Activated naive CD4-positive, alpha-beta T cell treated with anti-CD3 and anti-CD28 coated beads, Interleukin-2, amount 10 ng/mL, durations not matched to agents 7 days and 5 days (primary cell): Measurements from ENCODE around the gene GIMAP1.
A peak's percentile ranks its signal among the peaks of the same experiment; 100 is the strongest.

Source experiments
- CTCF ChIA-PET: fragments of 350-600 bp; sonication (Branson Sonifier 250); formaldehyde crosslinking; loops from one replicate; lab custom pipeline; 2021; ENCODE audit warnings: antibody characterized with exemption; lab: Charles Lee
- DNase-seq: peaks from one replicate; pipeline ENCODE4 v3.0.0-alpha.2; 2020
- H3K27ac Mint-ChIP-seq: one replicate; pipeline ENCODE4 v1.8.0; 2021; ENCODE audit warnings: mild to moderate bottlenecking, moderate library complexity, mixed read lengths
- H3K27me3 Mint-ChIP-seq: one replicate; pipeline ENCODE4 v1.8.0; 2021; ENCODE audit warnings: mild to moderate bottlenecking, mixed read lengths
- H3K36me3 Mint-ChIP-seq: one replicate; pipeline ENCODE4 v1.8.0; 2021; ENCODE audit warnings: mixed read lengths
- H3K4me1 Mint-ChIP-seq: one replicate; pipeline ENCODE4 v1.8.0; 2021; ENCODE audit warnings: mixed read lengths
- H3K4me3 Mint-ChIP-seq: one replicate; pipeline ENCODE4 v1.8.0; 2021; ENCODE audit warnings: mild to moderate bottlenecking, moderate library complexity, mixed read lengths
- H3K9me3 Mint-ChIP-seq: one replicate; pipeline ENCODE4 v1.8.0; 2021; ENCODE audit warnings: mixed read lengths

Gene GIMAP1

GRCh38 chr7:150731916-150732315 is 15.5 kb downstream of the GIMAP1 start:
- CTCF ChIA-PET, result interaction anchor here (0.8 to 4.2 kb wide), 10 partner anchors 10 to 284 kb away, joined by 3 to 16 read pairs (median 5); partner anchors contain the start of genes GIMAP1 and GIMAP6
- Mint-ChIP-seq H3K4me3 (peak overlapping the region; percentile 37), H3K27ac (peak overlapping the region; percentile 87), H3K4me1 (peaks cover 75% of the 10 kb centered on the region), H3K9me3 (peaks cover 28% of the 10 kb centered on the region), H3K36me3 (peaks cover 38% of the 10 kb centered on the region), H3K27me3 (no peaks in the 10 kb centered on the region)
- DNase-seq, result no peak

- Mint-ChIP-seq H3K27ac (peak overlapping the region; percentile 87), H3K4me3 (peak overlapping the region; percentile 40), H3K4me1 (peaks cover 75% of the 10 kb centered on the region), H3K27me3 (no peaks in the 10 kb centered on the region), H3K9me3 (peaks cover 18% of the 10 kb centered on the region), H3K36me3 (peaks cover 35% of the 10 kb centered on the region)
- CTCF ChIA-PET, result interaction anchor here (0.7 to 4.2 kb wide), 14 partner anchors 9 to 285 kb away, joined by 3 to 16 read pairs (median 4); partner anchors contain the start of genes GIMAP1, GIMAP2 and GIMAP6
- DNase-seq, result no peak
These were observed 16.5 kb downstream of the GIMAP1 start for GRCh38 chr7:150732786-150733481.

DNA sequence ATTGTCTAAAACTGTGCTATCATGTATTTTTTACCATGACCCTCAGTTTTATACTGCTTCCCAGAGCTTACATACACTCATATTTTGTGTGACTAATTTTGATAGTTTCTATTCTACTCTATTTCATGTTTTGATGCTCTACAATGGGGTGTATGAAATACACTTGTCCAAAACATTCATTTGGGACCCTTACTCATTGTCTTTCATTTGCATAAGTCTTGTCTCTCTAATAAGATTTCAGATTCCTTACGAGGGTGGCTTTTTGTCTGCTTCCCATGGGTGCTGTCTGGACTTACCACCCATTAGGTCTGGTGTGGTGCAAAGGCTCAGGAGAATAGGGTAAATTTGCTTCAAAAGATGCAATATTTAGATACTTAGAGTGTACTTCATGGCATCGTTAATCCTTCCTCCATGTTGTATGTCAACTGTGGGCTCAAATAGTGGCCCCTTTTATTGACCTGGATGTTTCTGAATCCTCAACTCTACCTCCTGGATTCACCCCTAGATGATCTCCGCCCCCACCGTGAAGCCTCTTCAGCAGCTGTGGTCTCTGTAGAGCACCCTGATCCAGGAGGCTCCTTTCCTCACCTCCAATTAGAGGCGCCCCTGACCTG is 17.2 kb downstream of the GIMAP1 start:
- H3K9me3 Mint-ChIP-seq, result peaks cover 11% of the 10 kb centered on the region
- H3K4me1 Mint-ChIP-seq, result peaks cover 73% of the 10 kb centered on the region
- H3K36me3 Mint-ChIP-seq, result peaks cover 35% of the 10 kb centered on the region
- no peak for DNase-seq
- peak overlapping the region; percentile 27 for H3K4me3 Mint-ChIP-seq
- CTCF ChIA-PET, result interaction anchor here (0.9 to 4.2 kb wide), 8 partner anchors 8 to 286 kb away, joined by 3 to 16 read pairs (median 6); partner anchors contain the start of genes GIMAP1 and GIMAP2
- H3K27me3 Mint-ChIP-seq, result no peaks in the 10 kb centered on the region
- H3K27ac Mint-ChIP-seq, result peak overlapping the region; percentile 91

GRCh38 chr7:150734254-150734653 is 17.8 kb downstream of the GIMAP1 start:
- Mint-ChIP-seq H3K27me3 (no peaks in the 10 kb centered on the region), H3K36me3 (peaks cover 37% of the 10 kb centered on the region), H3K9me3 (peaks cover 8% of the 10 kb centered on the region), H3K4me3 (no peak overlapping the region), H3K4me1 (peaks cover 70% of the 10 kb centered on the region), H3K27ac (peak overlapping the region; percentile 91)
- CTCF ChIA-PET, result no interaction called here
- no peak for DNase-seq

DNA sequence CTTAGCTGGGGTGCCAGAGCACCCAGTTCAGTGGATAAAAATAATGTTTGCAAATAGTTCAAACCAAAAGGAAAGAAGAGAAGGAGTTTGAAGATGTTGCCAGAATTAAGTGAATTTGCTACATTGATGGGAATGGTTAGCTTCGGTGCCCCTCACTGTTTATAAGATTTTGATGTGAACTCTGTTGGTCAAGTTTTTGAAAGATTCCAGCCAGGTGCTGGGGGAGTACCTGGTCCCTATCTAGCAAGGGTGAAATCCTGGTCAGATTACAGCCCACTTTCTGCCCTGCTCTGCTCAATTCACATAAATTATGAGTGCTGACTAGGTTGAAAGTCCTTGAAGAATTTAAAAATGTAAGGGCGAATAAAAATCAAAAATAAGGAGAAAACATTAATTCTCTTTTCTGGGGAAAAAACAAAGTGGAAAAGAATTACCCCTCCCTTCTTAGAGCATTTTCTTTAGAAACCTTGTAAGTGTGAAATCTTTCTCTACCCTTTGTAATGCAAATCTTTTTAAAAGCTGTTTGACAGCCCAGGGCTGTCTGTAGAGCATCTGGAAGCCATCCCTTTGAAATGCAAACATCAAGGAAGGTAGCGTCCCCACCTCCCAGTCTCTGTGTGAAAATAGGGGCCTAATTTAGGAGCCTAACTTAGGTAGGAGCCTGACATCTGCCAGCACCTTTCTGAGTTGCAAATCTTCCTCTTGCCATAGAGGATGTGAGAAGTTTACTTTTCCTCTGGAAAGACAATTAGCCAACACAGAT is 19.4 kb downstream of the GIMAP1 start:
- Mint-ChIP-seq H3K27me3 (no peaks in the 10 kb centered on the region), H3K4me1 (peaks cover 68% of the 10 kb centered on the region), H3K36me3 (peaks cover 41% of the 10 kb centered on the region), H3K9me3 (peaks cover 1% of the 10 kb centered on the region), H3K27ac (peak overlapping the region; percentile 91), H3K4me3 (peak overlapping the region; percentile 88)
- DNase-seq, result no peak
- CTCF ChIA-PET, result interaction anchor here (1.0 to 1.4 kb wide), 2 partner anchors 20 to 50 kb away, joined by 3 read pairs; partner anchors contain the start of genes GIMAP1 and GIMAP2

GRCh38 chr7:150736864-150737263 is 20.5 kb downstream of the GIMAP1 start:
- peak overlapping the region; percentile 91 for H3K27ac Mint-ChIP-seq
- H3K9me3 Mint-ChIP-seq, result no peaks in the 10 kb centered on the region
- H3K4me3 Mint-ChIP-seq, result peak overlapping the region; percentile 88
- H3K4me1 Mint-ChIP-seq, result peaks cover 72% of the 10 kb centered on the region
- H3K36me3 Mint-ChIP-seq, result peaks cover 47% of the 10 kb centered on the region
- CTCF ChIA-PET, result interaction anchor here (0.6 to 2.7 kb wide), 3 partner anchors 18 to 288 kb away, joined by 3 to 15 read pairs (median 5); no protein-coding TSS in a partner anchor
- H3K27me3 Mint-ChIP-seq, result no peaks in the 10 kb centered on the region
- DNase-seq, result no peak

GRCh38 chr7:150737265-150738055 is 21.0 kb downstream of the GIMAP1 start, which contains the start of gene GIMAP5:
GIMAP5 (plus strand) TSS chr7:150737418; CDS start chr7:150740885, 3,467 bp downstream.
- CTCF ChIA-PET, result interaction anchor here (0.6 to 3.0 kb wide), 8 partner anchors 10 to 288 kb away, joined by 3 to 16 read pairs (median 4); partner anchors contain the start of gene GIMAP4
- H3K36me3 Mint-ChIP-seq, result peaks cover 51% of the 10 kb centered on the region
- DNase-seq, result peak; percentile 73
- peak within 1 kb of the TSS; percentile 91 for H3K27ac Mint-ChIP-seq
- H3K4me1 Mint-ChIP-seq, result peaks cover 72% of the 10 kb centered on the region
- no peaks in the 10 kb centered on the region for H3K27me3 Mint-ChIP-seq
- H3K9me3 Mint-ChIP-seq, result no peaks in the 10 kb centered on the region
- peak within 1 kb of the TSS; percentile 88 for H3K4me3 Mint-ChIP-seq

DNA sequence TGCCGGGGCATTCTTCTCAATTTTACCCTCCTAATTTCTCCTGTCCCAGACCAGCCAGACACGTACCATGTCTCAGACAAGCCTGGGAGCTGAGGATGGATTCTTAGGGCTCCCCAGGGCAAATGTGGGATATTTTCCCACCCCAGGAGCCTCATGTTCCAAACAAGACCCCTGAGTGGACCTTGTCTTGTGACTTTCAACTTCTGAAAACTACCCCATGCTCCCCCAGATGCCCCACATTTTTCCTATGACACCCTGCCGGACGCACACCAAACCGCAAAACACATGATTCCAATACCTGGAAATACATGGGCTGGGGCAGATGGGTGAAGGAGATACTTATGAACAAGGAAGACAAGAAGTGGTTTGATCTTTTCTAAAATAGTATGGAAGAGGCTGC is 21.7 kb downstream of the GIMAP1 start:
- Mint-ChIP-seq H3K27ac (peak overlapping the region; percentile 91), H3K36me3 (peaks cover 57% of the 10 kb centered on the region)
- CTCF ChIA-PET, result interaction anchor here (0.7 to 3.0 kb wide), 10 partner anchors 11 to 289 kb away, joined by 3 to 16 read pairs (median 3); partner anchors contain the start of gene GIMAP4

DNA sequence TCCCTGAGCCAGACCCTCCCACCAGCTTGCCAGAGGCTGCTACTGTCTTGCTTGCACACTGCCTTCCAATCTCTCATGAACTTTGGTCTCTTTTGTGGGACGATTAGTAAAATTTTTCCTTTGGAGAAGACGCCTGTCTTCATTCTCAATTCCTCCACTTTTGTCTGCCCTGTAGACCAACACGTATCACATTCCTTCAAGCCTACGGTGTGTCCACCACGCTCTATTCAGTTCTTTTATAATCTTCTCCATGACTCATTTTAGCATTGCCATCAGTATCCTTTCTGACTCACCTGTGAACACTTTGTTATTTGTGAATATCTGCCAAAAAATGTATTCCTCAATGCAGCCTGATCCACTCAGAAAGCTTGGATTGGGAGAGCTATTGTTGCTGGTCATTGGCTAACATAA is 22.2 kb downstream of the GIMAP1 start:
- DNase-seq, result no peak

More for the DNA sequence above, 21.7 kb downstream of the GIMAP1 start:
- Mint-ChIP-seq H3K27me3 (no peaks in the 10 kb centered on the region), H3K9me3 (no peaks in the 10 kb centered on the region), H3K4me3 (peak overlapping the region; percentile 88), H3K4me1 (peaks cover 72% of the 10 kb centered on the region)
- DNase-seq, result peak; percentile 53

GRCh38 chr7:150739033-150739432 is 22.6 kb downstream of the GIMAP1 start:
- peaks cover 72% of the 10 kb centered on the region for H3K4me1 Mint-ChIP-seq
- H3K9me3 Mint-ChIP-seq, result no peaks in the 10 kb centered on the region
- peaks cover 66% of the 10 kb centered on the region for H3K36me3 Mint-ChIP-seq
- CTCF ChIA-PET, result interaction anchor here (0.6 to 3.0 kb wide), 10 partner anchors 15 to 290 kb away, joined by 3 to 16 read pairs (median 3); partner anchors contain the start of gene GIMAP4
- no peaks in the 10 kb centered on the region for H3K27me3 Mint-ChIP-seq
- no peak for DNase-seq
- H3K4me3 Mint-ChIP-seq, result peak overlapping the region; percentile 88
- H3K27ac Mint-ChIP-seq, result peak overlapping the region; percentile 91

More for the DNA sequence above, 22.2 kb downstream of the GIMAP1 start:
- Mint-ChIP-seq H3K4me1 (peaks cover 72% of the 10 kb centered on the region), H3K4me3 (peak overlapping the region; percentile 88), H3K36me3 (peaks cover 62% of the 10 kb centered on the region), H3K27me3 (no peaks in the 10 kb centered on the region), H3K9me3 (no peaks in the 10 kb centered on the region), H3K27ac (peak overlapping the region; percentile 91)
- CTCF ChIA-PET, result interaction anchor here (0.8 to 3.0 kb wide), 10 partner anchors 11 to 290 kb away, joined by 3 to 16 read pairs (median 3); partner anchors contain the start of gene GIMAP4

GRCh38 chr7:150740053-150740452 is 23.6 kb downstream of the GIMAP1 start:
- CTCF ChIA-PET, result interaction anchor here (2.5 to 3.0 kb wide), 2 partner anchors 172 to 292 kb away, joined by 14 to 16 read pairs; partner anchors contain the start of gene GIMAP4
- Mint-ChIP-seq H3K36me3 (peaks cover 75% of the 10 kb centered on the region), H3K27me3 (no peaks in the 10 kb centered on the region), H3K9me3 (no peaks in the 10 kb centered on the region), H3K27ac (peak overlapping the region; percentile 93), H3K4me3 (peak overlapping the region; percentile 88), H3K4me1 (peaks cover 72% of the 10 kb centered on the region)
- peak; percentile 50 for DNase-seq

- CTCF ChIA-PET, result interaction anchor here (0.6 to 2.5 kb wide), 14 partner anchors 9 to 294 kb away, joined by 3 to 14 read pairs (median 4); partner anchors contain the start of gene GIMAP1
- Mint-ChIP-seq H3K27ac (peak overlapping the region; percentile 93), H3K27me3 (no peaks in the 10 kb centered on the region), H3K4me3 (peak overlapping the region; percentile 88), H3K36me3 (peaks cover 93% of the 10 kb centered on the region), H3K9me3 (no peaks in the 10 kb centered on the region), H3K4me1 (peaks cover 75% of the 10 kb centered on the region)
- no peak for DNase-seq
These were observed 26.0 kb downstream of the GIMAP1 start for GRCh38 chr7:150742286-150742968.
